ENCODE data around the gene SMCP.

SMCP gene

GRCh38 chr1:152886758-152887409, 8.8 kb downstream of the SMCP start:
- DNase-seq (ENCODE audit: low read depth in 2 of 2), result no peak

DNA sequence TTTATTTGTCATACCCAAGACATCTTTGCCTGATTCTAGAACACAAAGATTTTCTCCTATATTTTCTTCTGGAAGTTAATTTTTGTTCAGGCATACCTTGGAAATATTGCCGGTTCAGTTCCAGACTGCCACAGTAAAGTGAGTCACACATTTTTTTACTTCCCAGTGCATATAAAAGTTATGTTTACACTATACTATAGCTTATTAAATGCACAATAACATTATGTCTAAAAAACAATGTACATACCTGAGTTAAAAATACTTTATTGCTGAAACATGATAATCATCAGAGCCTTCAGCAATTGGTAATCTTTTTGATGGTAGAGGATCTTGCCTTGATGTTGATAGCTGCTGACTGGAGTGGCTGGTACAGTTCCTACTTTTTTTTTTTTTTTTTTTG, 10.0 kb downstream of the SMCP start:
- DNase-seq (ENCODE audit: low read depth in 2 of 2), result no peak

DNA sequence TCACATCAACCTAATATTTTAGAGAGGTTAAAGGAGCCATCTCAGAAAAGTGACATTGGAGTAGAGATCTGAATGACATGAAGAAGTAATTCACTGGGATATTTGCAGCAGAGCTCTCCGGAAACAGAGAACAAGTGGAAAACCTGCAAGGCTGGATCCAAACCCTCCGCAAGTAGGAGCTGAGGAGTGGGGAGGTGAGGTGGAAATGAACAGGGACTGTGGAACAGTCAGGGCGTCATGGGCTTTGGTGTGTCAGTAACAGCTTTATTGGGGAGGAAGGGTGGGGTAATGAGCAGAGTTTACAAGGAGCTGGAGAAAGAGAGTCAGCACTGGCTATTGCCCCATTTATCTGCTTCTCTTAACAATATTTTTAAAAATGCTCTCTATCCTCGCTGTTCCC, 20.9 kb downstream of the SMCP start:
- no peak for DNase-seq (ENCODE audit: low read depth in 2 of 2)

- DNase-seq (ENCODE audit: low read depth in 2 of 2), result no peak
These were observed 21.8 kb downstream of the SMCP start for GRCh38 chr1:152899883-152900282.

DNA sequence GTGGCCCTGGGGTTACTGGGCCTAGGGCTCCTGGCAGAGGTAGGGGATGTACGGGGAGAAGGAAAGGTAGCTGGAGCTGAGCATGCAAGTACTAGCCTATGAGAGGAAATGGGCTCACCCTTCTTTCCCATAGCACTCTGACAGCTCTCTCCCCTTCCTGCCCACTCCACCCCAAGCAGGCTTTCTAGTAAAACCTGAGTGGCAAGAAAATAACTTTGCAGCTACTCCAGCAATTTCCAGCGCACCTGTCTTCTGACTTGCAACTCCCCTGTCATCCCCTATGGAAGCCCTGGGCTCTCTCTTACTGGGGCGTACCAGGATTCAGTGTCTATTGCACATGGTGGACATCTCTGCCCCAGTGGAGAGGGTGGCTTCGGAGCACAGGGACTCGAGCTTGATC, 23.5 kb downstream of the SMCP start:
- DNase-seq (ENCODE audit: low read depth in 2 of 2), result no peak

GRCh38 chr1:152902636-152903035, 24.5 kb downstream of the SMCP start:
- DNase-seq (ENCODE audit: low read depth in 2 of 2), result no peak

DNA sequence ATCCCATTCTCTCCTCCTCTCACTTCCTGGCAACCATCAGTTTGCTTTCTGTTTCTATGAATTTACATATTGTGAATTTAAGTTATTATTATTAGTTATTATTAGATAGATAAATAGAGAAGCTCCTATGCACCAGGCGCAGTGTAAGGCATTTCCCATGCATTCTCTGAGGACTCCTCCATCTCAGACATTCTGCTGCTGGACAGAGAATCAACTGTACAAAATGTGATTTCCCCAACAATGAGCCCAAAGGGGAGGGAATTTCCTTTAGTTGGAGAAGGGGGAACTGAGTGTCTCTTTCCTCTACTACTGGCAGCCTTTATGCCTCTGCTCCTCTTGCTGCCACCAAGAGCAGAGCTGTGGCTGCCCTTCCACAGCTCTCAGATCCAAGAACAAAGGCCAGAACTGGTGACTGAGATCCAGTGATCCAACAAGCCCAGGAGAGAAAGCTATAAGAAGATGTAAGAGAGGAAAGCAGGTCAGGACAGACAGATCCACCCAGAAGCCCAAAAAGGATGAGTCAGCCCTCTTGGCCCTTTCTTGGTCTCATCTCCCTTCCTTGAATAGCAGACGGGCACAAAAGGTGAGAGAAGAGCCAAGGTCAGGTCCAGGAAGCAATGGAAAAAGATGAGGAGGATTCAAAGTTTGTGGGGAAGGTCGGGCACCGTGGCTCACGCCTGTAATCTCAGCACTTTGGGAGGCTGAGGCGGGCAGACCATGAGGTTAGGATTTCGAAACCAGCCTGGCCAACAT, 26.7 kb downstream of the SMCP start:
- DNase-seq (ENCODE audit: low read depth in 2 of 2), result no peak

- no peak for DNase-seq (ENCODE audit: low read depth in 2 of 2)
These were observed 28.0 kb downstream of the SMCP start for GRCh38 chr1:152906023-152906565.

- DNase-seq (ENCODE audit: low read depth in 2 of 2), result no peak
These were observed 29.8 kb downstream of the SMCP start, which contains the start of gene IVL for GRCh38 chr1:152907686-152908601. IVL (plus strand) TSS chr1:152908546; CDS start chr1:152909798, 1,252 bp downstream.

GRCh38 chr1:152909206-152909605, 31.1 kb downstream of the SMCP start:
- no peak for DNase-seq (ENCODE audit: low read depth in 2 of 2)

GRCh38 chr1:152912471-152912870, 34.3 kb downstream of the SMCP start:
- DNase-seq (ENCODE audit: low read depth in 2 of 2), result no peak

DNA sequence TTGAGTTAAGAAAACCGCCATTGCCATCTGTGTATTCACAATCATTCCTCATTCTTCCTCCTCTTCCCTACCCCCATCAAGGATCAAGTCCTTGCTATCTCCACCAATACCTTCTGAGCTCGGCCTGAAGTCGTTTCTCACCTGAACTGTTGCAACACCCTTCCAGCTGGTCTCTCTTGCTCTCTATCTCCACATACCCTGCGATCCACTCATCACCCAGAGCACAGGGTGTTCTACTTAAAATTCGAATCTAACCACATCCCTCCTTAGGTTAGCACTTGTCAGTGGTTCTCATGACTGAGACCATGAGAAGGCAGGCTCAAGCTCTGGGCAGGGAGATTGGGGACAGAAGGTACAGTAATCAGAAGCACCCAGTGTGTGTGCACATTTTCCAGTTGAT, 34.8 kb downstream of the SMCP start:
- DNase-seq (ENCODE audit: low read depth in 2 of 2), result no peak

DNA sequence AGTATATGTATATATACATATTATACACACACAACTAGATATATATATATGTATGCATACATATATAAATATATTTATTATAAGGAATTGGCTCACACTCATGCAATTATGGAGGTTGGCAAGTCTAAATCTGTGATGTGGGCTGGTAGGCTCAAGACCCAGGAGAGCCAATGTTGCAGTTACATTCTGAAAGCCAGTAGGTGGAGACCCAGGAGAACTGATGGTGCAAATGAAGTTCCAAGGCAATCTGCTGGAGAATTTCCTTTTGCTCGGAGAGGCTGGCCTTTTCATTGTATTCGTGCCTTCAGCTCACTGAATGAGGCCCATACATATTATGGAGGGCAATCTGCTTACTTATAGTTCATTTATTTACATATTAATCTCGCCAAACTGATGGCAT, 39.7 kb downstream of the SMCP start:
- DNase-seq (ENCODE audit: low read depth in 2 of 2), result no peak

DNA sequence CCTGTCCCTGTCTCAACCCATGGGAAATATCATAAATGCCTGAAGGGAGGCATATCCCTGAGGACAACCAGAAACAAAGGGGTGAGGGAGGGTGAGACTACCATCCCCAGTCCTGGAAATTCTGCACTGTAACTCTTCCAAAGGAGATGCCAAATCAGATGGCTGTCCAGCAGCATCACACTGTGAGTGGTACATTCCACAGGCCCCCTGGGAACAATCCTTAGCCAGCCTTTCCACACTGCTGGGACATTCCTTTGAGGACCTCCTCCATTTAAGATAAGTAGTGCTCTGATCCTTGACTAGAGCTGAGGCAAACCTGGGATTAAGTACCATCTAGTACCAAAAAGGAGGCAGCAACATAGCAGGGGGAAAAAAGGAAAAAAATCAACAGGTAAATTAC, 40.9 kb downstream of the SMCP start:
- no peak for DNase-seq (ENCODE audit: low read depth in 2 of 2)

GRCh38 chr1:152924191-152924590, 46.1 kb downstream of the SMCP start:
- DNase-seq (ENCODE audit: low read depth in 2 of 2), result no peak

DNA sequence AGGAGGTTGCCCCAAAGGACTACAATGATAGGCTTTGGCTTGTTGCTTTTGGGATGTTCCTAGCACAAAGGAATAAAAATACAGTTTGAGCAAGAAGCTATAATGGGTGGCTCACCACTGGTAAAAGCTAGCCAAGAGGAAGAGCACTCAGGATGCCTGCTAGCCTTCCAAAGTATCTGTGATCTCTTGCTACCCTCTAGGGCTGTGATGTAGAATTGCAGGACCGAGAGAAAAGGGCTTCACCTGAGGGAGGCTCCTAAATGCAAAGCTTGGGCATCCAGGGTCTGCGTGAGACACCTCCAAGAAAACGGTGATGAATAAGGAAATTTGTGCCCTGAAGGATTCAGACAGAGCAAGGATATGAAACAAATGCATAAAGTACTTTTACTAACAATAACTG, 48.0 kb downstream of the SMCP start:
- DNase-seq (ENCODE audit: low read depth in 2 of 2), result no peak

DNA sequence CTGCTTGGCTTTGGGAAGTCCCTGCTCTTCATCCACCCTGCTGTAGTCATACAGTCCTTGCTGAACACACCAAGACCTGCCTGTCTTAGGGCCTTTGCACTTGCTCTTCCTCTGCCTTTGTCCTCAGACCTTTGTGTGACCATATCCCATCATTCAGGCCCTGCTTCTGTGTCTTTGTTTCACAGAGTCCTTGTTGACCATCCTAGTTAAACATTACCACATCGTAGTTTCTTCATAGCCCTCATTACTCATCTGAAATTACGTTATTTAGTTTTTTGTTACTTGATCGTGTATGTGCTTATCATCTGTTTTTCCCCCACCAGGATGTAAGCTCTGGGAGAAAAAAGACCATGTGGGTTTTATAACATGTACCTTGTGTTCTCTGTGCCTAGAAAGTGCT, 50.5 kb downstream of the SMCP start:
- DNase-seq (ENCODE audit: low read depth in 2 of 2), result no peak

DNA sequence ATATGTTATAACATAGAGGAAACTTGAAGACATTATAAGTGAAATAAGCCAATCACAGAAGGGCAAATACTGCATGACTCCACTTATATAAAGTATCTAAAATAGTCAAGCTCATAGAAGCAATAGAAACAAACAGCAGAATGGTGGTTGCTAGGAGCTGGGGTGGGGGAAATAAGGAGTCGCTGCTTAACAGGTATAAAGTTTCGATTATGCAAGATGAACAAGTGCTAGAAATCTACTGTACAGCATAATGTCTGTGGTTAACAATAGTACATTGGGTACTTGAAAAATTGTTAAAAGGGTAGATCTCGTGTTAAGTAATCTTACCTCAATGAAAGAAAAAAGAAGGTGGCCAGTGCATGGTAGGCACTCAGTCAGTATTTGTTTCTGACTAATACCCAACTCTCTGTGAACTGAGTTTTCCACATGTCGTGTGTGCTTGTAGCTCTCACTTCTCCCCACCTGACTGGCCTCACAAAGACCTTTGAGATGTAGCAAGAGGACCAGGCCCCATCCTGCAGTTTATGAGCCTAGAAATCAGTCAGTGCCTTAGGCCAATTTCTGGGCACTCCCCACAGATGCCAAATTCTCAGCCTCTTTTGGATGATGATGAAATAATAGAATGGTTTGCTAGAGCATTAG, 54.2 kb downstream of the SMCP start:
- DNase-seq (ENCODE audit: low read depth in 2 of 2), result no peak

GRCh38 chr1:152933196-152933595, 55.1 kb downstream of the SMCP start:
- DNase-seq (ENCODE audit: low read depth in 2 of 2), result no peak
